ENCODE results near the gene MAPK8IP2.

MAPK8IP2 gene

DNA sequence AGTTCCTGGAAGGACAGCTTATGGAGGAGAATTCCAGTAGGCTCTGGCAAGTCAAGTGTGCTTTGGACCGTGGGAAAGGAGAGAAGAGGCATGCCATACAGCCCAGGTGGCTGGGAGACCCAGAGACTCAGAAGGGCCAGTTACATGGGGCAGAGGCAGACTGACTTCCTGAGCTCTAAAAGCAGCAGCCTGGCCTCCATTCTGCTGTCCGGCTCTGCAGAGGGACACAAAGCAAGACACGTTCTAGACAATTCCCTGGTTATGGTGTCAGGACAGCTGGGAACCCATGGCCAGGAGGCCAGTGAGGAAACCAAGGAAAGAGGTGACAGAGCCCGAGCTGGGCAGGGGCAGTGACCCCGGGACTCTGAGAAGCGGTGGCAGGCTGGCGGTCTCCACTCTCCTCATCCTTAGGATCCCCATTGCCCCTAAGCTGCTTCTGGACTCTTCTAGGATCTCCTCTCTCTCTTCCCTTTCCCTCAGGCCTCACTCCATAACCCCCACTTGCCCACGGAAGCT is 25.1 kb upstream of the MAPK8IP2 start:
- no peak for DNase-seq (ENCODE audit: low read depth)

DNA sequence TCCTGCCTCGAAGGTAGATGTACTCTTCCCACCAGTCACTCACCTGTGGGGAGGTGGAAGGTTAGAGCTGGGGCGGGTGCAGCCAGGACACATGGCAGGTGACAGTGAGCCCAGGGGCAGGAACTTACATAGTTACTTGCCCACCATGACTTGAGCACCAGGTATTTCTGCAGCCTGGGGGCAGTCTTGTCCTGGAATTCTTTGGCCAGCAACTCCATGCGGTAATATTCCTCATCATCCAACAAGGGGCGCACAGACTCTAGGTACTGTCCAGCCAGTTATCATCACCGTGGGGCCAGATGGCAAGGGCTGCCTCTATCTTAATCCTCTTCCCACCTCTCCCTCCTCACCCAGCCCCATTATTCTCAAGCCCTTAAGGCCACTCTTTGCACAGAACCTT is 24.5 kb upstream of the MAPK8IP2 start:
- DNase-seq (ENCODE audit: low read depth) = no peak

DNA sequence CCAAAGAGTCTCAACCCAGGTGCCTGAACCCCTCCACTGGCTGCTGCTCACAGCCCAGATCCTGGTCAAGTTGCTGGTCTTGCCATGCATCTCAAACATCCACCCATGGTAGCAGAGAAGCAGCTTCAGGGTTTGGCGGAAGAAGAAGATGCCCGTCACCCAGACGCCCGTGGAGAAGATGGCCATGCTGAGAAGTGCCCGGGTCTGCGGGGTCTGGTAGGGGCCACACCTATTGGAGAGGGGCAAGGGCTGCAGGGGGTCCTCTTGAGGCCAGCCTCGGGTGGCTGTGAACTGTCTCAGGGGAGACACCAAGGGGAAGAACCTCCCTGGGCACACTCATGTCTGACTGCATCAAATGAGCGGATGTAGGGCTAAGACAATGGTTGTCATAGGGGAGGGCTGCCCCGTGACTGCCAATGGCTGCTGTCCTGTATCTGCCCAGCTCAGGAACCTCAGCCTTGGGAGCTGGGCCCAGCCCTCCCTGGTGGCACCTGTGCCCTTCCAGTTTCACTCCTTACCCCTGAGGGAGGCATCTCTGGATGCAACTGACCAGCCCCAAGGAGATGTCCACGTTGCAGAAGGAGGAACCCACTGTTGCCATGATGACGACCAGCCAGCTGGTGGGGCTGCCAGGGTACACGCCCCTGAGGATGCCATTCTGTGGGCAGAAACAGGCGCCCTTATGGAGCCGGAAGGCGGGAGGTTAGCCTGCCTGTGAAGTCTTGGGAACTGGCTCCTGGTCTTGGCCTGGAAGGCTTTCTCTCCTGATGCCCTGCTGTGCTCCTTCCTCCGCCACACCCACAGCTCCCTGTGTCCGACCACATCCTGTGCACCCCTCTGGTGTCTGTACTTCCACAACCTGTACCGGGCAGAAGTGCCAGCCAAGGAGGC is 23.5 kb upstream of the MAPK8IP2 start:
- no peak for DNase-seq (ENCODE audit: low read depth)

GRCh38 chr22:50577697-50577986 is 23.0 kb upstream of the MAPK8IP2 start:
- DNase-seq (ENCODE audit: low read depth) = no peak

GRCh38 chr22:50577987-50578775 is 22.4 kb upstream of the MAPK8IP2 start, which contains the start of gene CPT1B:
TSS of gene CPT1B (minus strand) at chr22:50578427. CDS start at chr22:50577915, 512 bp downstream.
- DNase-seq (ENCODE audit: low read depth) = no peak

DNA sequence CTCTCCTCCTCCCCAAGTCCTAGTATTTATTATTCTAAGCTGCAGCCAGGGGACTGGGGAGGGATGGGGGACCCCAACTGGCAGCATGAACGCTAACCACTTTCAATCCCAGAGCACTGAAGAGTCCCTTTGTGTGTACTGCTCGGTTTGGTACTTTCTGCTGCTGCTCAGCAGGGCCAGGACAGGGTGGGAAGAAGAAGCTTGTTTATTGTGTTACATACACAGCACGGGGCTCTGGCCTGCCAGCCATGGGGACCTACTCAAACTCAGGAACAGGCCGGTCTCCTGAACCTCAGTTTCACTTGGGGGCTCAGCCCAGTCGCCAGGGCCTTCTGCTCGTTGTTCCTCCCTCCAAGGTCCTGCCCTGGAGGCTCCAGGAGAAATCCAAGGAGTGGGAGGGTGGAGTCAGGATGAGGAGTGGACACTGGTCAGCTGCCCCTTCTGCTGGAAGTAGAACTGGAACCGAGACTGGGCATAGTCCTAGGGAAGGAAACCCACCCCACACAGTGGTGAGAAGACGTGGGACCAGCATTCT is 21.8 kb upstream of the MAPK8IP2 start:
- DNase-seq (ENCODE audit: low read depth) = no peak

DNA sequence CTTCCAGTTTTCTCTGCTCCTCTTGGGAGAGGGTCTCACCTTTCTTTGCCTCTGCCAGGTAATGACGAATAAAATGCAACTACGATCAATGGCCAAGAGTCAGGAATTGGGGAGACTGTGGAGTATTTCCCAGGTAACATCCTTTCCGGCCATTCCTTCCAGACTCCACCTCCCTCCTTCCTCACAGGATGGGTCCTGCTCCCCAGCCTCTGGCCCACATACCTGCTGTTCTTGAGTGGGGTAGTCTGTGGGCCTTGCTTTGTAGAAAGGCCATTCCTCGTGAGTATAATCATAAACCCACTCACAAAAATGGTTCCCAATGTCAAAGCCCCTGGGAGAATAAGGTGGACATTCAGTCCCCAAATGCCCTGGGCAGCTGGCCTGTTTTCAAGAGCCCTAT is 20.8 kb upstream of the MAPK8IP2 start:
- DNase-seq (ENCODE audit: low read depth) = no peak

GRCh38 chr22:50581031-50581949 is 19.3 kb upstream of the MAPK8IP2 start:
- DNase-seq (ENCODE audit: low read depth) = no peak

DNA sequence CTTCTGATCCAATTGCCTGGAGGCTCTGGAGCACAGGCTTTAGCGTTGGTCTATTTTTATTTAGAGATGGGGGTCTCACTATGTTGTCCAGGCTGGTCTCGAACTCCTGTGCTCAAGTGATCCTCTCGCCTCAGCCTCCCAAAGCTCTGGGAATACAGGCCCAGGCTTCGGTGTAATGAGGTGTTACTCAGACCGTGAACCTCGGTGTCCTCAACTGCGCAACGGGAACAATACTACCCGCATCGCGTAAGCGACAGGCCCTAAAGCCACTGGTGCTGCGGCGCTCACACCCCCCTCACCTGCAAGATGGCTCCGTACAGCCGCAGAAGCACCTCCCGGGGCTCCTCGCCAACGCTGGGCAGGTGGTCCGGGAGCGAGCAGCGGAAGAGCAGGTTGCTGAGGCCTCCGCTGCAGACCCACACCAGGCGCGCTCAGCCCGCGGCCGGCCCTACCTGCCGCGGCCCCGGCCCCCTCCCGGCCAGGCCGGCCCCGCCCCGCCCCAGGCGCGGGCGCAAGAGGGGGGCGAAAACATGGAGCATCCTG is 18.6 kb upstream of the MAPK8IP2 start:
- no peak for DNase-seq (ENCODE audit: low read depth)

DNA sequence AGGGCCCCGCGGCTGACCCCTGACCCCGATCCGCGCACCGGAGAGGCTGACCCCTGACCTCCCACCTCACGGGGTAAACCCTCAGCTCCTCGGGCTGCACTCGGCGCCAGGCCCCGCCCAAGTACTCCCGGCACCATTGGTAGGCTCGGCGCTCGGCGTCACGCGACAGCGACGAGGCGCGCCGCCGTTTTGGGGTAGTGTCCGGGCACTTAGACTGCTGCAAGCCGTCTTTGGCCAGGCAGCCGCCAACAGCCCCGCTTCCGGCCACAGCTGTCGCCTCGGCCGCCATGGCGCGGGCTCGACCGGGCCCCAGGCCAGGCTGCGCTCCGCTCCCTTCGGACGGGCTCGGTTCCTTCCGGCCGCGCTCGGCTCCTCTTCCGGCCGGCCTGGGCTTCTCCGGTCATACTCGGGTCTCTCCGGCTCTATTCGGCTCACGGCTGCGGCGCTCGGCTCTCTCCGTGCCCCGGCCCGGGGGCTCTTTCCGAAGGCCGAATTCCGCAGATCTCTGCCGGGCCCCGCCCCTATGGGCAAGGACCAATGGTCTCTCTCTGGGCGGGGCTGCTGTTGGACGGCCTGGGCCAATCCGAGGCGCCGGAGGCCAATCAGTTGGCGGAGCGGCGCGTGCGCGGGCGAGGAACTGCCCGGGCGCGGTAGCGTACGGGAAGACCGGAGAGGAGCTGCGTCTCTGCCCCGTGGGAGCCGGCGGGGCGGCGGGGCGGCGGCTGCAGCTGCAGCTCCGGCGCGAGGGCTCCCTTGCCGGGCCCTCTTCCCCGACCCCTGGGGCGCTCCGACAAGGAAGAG is 17.9 kb upstream of the MAPK8IP2 start, which contains the start of gene CHKB:
TSS of gene CHKB (minus strand) at position 357 of the 801 bp plus-strand sequence. CDS start at position 289, 68 bp downstream.
- DNase-seq (ENCODE audit: low read depth) = peak; percentile 86

GRCh38 chr22:50583294-50583861 is 17.2 kb upstream of the MAPK8IP2 start:
- no peak for DNase-seq (ENCODE audit: low read depth)

- no peak for DNase-seq (ENCODE audit: low read depth)
Observed at GRCh38 chr22:50584106-50585096, 16.2 kb upstream of the MAPK8IP2 start.

- DNase-seq (ENCODE audit: low read depth) = no peak
Observed at GRCh38 chr22:50585238-50585637, 15.4 kb upstream of the MAPK8IP2 start.

GRCh38 chr22:50585781-50586180 is 14.8 kb upstream of the MAPK8IP2 start:
- DNase-seq (ENCODE audit: low read depth) = no peak

GRCh38 chr22:50586416-50586815 is 14.2 kb upstream of the MAPK8IP2 start:
- no peak for DNase-seq (ENCODE audit: low read depth)

DNA sequence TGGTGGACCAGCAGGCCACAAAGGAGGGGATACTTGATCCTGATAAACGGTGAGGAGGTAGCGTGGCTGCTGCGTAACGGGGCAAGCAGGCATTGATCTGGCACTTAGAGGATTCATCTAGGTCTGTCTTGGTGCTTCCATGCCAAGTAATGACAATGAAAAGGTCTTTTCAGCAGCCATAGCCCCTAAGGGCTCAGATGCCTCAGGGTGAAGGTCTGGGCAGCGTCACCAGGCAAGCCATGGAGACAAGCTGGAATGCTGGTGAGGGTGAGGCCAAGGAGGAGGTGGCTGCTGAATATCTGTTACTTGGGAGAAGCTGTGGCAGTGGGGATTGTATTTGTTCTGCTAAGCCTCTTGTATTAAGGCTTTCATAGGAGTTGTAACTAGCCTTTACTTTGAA is 13.2 kb upstream of the MAPK8IP2 start:
- DNase-seq (ENCODE audit: low read depth) = no peak

- DNase-seq (ENCODE audit: low read depth) = no peak
Observed at GRCh38 chr22:50595189-50595588, 5.4 kb upstream of the MAPK8IP2 start.

- no peak for DNase-seq (ENCODE audit: low read depth)
Observed at GRCh38 chr22:50597097-50597496, 3.5 kb upstream of the MAPK8IP2 start.
